NCI-H2171 treated with DMSO at 0.1 percent for 48 hours (cell line): Measurements from ENCODE around the gene PIGV.
"Not testable (repeated sequence)": the region's sequence is repeated elsewhere in the genome, so short reads cannot be mapped to it uniquely, and the experiment has no call there.

Experiments
- DNase-seq: peaks from one replicate; lab custom pipeline; 2025; lab: John Stamatoyannopoulos, UW

Gene PIGV

DNA sequence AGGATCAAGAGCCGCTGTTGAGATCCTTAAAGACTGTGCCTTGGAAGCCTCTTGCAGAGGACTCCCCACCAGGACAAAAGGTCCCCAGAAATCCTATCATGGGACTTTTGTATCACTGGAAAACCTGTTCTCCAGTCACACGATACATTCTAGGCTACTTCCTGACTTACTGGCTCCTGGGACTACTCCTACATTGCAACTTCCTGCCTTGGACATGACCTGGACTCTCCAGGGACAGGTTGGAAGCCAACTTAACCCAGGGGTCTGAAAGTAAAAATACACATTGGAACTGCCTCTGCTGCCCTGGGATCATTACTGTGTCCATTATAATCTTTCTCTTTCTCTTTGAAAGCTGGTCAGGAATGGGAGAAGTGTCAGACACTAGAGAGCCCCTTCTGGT is 9.9 kb downstream of the PIGV start:
- DNase-seq, result no peak

DNA sequence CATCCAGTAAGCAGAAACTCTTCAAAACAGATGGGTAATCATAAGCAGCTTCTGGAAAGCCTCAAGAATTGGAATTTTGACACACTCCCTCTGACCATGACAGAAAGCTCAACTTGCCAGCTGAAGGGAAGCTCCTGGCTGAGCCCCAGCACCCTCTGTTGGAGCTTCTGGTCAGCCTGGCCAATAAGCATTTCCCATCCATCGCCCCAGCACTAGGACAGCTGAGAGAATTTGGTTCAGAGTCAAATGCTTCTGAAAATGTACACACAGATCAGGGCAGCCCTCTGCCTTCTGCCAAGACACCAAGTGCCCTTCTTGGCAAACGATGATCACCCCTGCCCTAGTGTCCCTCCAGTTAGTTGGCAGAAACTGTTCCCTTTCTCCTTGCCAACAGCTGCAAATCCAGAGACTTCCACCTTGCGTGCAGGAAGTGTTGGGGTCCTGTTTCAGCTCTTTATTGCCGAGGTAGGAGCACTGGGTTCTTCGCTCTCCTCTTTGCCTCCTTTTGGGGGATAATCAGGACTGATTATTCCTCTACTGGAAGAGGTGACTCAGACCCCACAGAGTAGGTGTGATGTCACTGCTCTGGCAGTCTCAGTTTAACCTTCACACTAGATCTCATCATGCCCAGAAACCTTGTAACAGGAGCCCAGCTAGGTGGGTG is 11.9 kb downstream of the PIGV start:
- no peak for DNase-seq

DNA sequence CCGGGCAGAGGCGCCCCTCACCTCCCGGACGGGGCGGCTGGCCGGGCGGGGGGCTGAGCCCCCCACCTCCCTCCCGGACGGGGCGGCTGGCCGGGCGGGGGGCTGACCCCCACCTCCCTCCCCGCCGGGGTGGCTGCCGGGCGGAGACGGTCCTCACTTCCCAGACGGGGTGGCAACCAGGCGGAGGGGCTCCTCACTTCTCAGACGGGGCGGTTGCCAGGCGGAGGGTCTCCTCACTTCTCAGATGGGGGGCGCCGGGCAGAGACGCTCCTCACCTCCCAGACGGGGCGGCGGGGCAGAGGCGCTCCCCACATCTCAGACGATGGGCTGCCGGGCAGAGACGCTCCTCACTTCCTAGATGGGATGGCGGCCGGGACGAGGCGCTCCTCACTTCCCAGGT is 16.2 kb downstream of the PIGV start:
- DNase-seq, result not testable (repeated sequence)

DNA sequence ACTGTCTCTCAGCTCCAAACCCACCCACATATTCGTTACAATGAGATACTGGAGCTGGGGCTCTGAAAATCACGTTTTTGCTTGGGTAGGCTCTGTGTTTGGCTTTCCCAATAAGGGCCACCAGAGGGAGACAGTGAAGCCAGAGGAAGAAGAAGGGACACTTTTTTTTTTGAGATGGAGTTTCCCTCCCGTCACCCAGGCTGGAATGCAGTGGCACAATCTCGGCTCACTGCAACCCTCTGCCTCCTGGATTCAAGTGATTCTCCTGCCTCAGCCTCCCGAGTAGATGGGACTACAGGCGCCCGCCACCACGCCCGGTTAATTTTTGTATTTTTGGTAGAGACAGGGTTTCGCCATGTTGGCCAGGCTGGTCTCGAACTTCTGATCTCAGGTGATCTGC is 22.4 kb downstream of the PIGV start:
- DNase-seq, result peak; percentile 78

DNA sequence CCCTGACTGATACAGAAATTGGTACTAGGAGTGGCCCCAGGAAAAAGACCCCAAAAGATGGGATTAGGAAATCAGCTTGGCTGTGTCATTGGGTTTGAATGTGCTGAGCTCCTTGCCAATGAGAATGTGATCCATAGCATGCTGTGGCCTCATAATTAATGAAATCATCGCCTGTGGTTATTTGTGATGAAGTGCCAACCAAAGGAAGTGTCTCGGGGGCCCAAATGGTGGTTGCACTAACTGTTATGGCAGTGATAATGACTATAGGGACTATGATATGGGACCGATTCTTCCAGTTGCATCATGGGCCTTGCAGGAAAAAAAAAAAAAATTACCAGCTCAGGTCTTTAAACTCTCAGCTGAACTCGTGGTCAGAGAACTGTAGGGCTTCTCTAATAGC is 23.3 kb downstream of the PIGV start:
- no peak for DNase-seq

DNA sequence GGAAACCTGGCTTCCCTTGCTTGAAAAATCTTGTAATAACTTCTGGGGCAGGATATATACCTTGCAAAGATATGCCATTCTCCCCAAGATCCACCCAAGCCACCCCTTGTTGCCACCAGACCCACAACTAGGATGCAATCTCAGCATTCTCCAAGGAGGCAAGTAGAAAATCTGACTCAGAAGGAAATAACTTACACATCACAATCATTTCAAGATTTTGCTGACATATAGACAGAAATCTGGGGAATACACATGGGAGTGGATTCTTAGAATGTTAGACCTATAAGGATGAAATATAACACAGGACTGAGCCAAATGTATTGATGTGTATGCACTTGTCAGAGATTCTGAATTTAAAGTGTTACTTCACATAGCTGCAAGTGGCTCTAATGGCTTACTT is 24.0 kb downstream of the PIGV start:
- no peak for DNase-seq

DNA sequence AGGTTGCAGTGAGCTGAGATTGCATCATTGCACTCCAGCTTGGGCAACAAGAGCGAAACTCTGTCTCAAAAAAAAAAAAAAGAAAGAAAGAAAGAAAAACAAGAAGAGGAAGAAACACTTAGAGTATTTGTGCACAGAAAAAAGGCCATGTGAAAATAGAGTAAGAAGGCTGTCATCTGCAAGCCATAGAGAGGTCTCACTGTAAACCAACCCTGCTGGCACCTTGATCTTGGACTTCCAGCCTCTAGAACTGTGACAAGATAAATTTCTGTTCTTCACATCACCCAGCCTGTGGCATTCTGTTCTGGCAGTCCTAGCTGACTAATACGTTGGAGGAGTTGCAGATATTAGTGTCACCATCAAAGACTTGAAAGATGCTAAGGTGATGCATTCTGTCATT is 26.6 kb downstream of the PIGV start:
- no peak for DNase-seq

DNA sequence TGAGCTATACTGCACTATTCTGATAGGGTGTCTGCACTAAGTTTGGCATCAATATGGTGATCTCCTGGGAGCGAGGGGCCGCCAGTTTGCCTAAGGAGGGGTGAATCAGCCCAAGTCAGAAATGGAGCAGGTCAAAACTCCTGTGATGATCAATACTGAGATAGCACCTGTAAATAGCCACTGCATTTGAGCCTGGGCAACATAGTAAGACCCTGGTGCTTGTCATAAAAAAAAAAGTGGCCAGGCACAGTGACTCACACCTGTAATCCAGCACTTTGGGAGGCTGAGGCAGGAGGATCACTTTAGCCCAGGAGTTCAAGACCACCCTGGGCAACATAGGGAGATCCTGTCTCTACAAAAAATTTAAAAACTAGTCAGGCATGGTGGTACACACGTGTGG is 27.1 kb downstream of the PIGV start:
- no peak for DNase-seq

DNA sequence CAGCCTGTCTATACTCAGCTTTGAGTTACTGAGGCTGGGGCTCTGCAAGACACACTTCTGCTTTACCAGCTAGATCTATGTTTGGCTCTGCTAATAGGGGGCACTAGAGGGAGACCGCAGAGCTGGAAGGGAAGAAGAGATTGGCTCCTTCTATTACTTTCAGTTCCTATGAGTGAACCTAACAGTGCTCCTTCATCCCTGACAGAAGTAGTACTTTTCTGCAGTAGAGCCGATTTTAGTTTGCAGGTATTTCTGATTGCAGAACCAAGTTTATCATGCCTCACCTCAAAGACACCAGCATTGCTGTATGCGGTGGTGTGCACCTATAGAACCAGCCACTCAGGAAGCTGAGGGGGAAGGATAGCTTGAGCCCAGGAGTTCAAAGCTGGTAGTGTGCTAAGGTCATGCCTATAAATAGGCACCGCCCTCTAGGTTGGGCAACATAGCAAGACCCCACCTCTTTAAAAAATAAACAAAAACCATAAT is 33.1 kb downstream of the PIGV start:
- no peak for DNase-seq

DNA sequence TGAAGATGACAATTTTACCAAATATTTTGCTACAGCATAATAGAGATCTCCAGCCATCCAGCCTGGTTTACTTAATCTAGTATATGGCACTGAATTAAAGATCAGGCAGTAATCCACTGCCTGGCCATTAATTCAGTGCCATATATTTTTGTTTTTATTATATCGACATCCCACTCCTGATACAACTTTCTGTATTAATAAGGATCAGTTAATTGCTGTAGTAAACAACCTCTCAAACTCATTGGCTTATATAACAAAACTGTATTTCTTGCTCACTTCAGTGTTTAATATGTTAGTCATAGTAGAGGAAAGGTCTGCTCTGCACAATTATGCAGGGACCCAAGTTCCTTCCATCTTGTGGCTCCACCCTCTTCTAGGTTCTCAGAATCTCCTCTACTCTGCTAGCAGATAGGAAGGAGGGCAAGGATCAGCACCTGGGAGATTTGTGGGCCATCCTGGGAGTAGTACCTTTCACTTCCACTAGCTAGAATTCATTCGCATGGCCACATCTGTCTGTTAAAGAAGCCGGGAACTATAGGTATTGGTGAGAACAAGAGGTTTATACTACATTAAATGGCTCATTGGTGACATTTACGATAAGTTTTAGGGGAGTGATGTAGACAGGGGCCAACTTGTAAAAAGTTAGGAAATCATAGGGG is 35.1 kb downstream of the PIGV start:
- no peak for DNase-seq

DNA sequence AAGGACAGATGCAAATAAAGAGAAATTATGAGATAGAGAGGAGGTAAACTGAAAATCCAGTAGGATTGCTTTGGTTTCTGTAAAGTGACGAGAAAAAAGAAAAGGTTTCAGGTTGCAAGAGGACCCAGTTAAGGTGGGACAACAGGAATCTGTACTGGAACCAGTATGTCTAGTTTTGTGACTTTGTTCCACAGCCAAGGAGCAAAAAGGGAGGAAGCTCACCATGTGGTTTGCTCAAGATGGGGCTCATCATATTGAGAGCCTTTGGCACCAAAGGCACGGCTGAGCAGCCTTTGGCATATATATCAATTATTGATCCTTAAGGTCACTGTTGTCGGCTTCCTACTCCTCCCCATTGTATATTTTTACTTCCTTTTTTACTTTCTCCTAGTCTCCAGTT is 37.0 kb downstream of the PIGV start:
- DNase-seq, result no peak

DNA sequence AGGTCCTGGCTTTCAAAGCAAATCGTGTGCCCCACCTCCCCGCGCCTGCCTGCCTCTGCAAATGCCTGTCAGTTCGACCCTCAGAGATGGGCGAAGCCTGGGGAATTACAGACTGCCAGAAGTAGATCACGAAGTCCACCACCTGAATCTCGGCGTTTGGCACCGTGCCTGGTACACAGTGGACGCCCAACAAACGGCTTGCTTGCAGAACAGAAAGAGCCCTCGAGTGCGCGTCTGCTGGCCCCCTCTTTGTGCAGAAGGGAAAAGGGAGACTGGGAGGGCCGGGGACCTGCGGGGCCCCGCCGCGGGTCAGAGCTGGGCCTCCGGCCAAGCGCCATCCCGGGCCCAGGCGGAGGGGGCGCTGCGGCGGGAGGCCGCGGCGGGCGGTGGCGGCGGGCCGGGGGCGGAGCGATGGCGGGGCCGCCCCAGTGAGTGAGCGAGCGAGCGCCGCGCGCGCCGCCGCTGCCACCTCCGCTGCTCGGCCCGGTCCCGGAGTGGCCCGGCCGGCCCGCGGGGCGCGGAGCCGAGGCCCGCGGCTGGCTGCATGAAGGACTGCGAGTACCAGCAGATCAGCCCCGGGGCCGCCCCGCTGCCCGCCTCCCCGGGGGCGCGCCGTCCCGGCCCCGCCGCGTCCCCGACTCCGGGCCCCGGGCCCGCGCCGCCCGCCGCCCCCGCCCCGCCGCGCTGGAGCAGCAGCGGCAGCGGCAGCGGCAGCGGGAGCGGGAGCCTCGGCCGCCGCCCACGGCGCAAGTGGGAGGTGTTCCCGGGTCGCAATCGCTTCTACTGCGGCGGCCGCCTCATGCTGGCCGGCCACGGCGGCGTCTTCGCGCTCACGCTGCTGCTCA is 38.7 kb downstream of the PIGV start, which contains the start of gene ZDHHC18:
Gene ZDHHC18 (plus strand): TSS at position 428 of the 845 bp plus-strand sequence. CDS start 117 bp downstream, at position 545.
- DNase-seq, result peak; percentile 54

DNA sequence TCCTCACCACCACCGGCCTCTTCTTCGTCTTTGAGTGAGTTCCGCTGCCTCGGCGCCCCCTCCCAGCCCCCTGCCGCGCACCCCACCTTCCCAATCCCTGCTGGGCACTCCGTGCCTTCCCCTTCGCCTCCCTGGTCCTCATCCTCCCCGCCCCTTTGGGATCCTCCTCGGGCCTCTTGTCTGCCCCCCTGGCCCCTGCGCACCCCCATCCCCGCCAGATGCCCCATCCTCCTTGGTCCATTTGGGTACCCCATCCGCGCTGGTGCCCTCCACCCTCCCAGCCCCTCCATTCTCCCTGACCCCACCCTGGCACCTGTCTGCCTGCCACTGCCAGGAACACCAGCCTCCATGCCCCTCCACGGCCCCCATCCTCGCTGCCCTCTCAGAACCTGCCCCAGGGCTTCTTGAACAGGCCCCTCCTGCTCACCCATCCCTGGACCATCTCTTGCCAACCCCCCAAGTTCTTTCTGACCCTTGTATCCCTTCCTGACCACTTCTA is 39.4 kb downstream of the PIGV start:
- DNase-seq, result no peak

DNA sequence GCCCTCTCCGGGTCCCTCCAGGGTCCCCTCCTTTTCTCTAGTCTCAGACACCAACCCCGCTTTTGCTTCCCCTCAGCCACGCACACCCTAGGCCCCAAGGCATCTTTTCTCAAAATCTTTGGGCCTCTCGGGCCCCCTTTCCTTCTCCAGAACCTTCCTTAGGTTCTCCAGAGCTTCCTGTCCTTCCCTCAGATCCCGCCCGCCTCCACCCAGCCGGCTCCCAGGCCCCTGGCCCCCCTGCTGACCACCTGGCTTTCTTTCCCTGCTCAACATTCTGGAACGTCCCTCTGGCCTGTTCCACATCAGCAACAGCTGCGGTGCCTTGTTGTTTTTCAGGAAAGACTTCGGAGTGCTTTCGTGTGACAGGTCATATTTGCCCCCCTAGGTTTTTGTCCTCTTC is 39.9 kb downstream of the PIGV start:
- no peak for DNase-seq

DNA sequence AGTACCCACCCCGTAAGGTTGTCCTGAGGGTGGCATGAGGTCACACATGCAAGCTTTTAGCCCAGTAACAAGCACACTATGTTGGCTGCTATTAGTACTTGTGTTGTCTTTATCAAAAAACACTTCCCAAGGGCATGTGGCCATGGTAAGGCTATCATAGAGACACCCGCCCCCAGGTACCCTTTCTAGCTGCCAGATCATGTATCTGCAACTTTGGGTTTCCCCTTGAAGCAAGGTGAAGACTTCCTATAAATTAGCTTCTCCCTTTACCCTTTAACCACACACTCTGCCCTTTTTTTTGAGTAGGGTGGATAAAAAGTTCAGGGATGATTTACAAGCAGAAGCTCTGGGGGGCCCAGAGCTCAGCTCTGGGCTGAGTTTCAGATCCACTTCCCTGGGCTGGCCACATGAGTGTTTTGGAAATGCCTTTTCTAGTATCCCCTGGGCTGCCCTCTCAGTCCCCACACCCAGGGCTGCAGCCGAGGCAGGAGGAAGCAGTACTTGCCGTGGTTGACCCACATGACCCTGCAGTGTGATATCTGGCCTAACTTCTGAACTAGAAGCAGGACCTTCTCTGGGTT is 40.8 kb downstream of the PIGV start:
- DNase-seq, result no peak

DNA sequence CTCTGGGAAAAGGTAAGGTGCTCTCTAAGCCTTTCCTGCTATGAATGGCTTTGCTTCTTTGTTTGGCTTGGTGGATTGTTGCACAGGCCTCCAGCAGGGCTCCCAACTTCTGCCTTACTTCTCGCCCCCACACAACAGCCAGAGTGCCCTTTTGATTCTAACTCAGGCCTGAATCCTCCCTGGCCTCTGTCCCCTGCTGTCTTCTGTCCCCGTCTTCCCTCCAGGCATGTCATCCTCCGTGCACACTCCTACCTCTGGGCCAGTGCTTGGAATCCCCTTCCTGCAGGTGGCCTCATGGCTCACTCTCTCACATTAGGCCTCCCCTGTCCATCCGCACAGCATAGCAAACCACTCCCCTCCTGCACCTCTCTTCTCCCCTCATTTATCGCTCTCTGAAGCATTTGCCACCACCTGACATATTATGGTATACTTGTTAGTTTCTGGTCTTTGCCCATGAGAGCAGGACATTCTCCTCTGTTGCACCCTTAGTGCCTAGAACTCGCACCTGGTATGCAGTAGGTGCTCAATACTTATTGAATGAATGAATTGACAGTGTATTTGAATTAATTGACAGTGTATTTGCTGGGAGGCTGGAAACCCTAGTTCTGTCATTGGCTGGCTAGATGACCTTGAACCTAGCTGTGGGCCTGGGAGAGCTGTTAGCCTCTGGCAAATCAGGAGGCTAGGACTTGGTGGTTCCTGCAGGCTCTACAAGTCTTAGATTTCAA is 41.6 kb downstream of the PIGV start:
- no peak for DNase-seq

DNA sequence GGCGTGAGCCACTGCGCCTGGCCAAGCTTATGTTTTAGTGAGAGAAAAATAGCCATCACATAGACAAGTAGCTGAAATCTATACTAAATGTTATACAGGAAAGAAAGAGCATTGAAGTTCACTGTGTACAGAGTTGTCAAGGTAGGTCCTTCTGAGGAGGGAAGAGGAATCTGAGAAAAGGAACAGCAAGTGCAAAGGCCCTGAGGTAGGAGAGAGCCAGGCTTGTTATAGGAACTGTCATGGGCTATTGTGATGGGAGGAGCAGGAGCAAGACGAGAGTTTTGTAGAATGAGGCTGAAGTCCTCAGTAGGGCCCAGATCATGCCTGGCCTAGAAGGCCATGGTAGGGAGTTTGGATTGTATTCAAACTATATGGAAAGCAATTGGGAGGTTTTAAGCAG is 43.3 kb downstream of the PIGV start:
- no peak for DNase-seq

DNA sequence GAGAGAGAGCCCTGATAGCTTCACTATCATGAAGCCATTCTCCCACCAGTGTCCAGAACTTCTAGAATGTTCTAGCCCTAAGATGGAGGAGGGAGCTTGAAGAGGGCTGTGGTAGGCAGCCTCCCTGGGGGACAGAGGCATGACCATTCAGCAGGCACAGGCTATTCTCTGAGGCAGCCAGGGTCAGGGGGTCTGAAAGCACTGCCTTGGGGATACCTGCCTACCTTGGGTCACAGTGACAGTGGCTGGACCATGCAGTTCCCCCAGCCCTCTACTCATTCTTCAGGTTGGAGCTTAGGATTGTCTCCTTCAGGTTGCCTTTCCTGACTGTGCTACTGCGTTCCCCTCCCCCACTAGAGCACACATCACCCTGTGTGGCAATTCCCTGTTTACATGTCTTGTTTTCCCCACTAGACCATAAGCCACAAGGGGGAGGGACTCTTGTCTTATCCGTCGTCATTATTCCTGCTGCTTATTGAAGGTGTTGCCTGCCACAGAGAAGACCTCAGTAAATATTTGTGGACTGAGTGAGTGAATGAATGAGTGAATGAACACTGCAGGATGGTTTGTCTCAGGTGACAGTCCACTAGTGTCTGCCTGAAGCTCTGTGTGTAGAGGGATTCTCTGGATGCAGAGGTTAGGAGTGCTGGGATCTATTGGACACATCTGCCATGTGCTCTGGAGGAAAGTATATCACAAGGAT is 43.9 kb downstream of the PIGV start:
- no peak for DNase-seq

DNA sequence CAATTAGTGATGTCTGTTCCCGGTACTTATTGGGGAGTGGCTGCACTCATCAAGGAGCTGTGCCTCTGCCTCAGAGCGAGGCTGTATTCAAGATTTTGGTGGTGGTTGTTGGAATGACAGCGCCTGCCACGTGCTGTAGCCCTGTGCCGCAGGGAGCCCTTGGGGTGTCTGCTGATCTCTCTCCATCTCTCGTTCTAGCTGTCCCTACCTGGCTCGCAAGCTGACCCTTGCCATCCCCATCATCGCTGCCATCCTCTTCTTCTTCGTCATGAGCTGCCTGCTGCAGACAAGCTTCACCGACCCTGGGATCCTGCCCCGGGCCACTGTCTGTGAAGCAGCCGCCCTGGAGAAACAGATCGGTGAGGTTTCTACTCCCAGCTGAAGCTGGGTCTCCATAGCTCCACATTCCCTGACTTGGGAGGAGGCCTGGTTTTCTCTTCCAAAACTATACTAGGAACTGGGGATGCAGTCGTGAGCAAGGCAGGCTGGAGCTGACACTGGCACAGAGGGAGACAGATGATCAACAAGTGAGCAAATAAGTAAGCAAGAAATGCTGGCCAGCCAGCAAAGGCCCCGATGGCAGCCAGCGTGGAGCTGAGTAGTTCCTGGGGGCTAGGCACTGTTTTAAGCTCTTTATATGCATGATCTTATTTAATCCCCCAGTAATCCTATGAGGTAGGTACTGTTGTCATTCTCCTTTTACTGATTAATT is 44.7 kb downstream of the PIGV start:
- DNase-seq, result no peak
